Caco-2 (cell line): ENCODE results near the gene PDZD8. TPM values are rescaled to one million over a fixed set of nuclear protein-coding genes. Genes with fewer than 3 reads are reported as not detected.

Experiments used
- BruUV-seq: library from RNA; stranded (reverse); fragments of 400-500 nt; replicated peaks from 2 replicates; lab custom pipeline; 2021; lab: Mats Ljungman, UMichigan
- CTCF ChIA-PET: fragments of 300-600 bp; sonication (Branson Sonifier 250); formaldehyde crosslinking; loops from one replicate; lab custom pipeline; 2022; ENCODE audit warnings: antibody characterized with exemption; lab: Charles Lee
- POLR2A ChIA-PET: fragments of 300-600 bp; sonication (Branson Sonifier 250); formaldehyde crosslinking; loops from one replicate; lab custom pipeline; 2022; ENCODE audit warnings: antibody characterized with exemption; lab: Charles Lee
- DNase-seq, 2 experiments: peaks; one replicate each; pipeline versions ENCODE4 v3.0.0 to v3.0.0-alpha.2; 2020 to 2022
- H3K27me3 ChIP-seq: replicated peaks from 2 replicates; pipeline ENCODE4 v1.6.0; 2011; ENCODE audit warnings: low read length; ENCODE audit not compliant: control insufficient read depth, insufficient read depth
- H3K36me3 ChIP-seq: 2 replicates; pipeline ENCODE4 v1.5.1; 2011; ENCODE audit warnings: low read length; ENCODE audit not compliant: control insufficient read depth, insufficient read depth
- H3K4me1 ChIP-seq: fragments of 250-450 bp; sonication (Bioruptor Pico); 2 replicates; pipeline ENCODE4 v1.5.1; 2020; ENCODE audit warnings: mild to moderate bottlenecking
- H3K4me3 ChIP-seq: 2 replicates; pipeline ENCODE4 v1.5.1; 2011; ENCODE audit warnings: low read depth, mild to moderate bottlenecking, control low read depth, low read length
- H3K9me3 ChIP-seq: fragments of 250-450 bp; sonication (Bioruptor Pico); 2 replicates; pipeline ENCODE4 v1.5.1; 2020; ENCODE audit warnings: mild to moderate bottlenecking, moderate library complexity
- H3K27ac Mint-ChIP-seq: one replicate; pipeline ENCODE4 v1.8.0; 2022; ENCODE audit warnings: mixed read lengths; ENCODE audit not compliant: unreplicated experiment
- H3K27me3 Mint-ChIP-seq: one replicate; pipeline ENCODE4 v1.8.0; 2022; ENCODE audit warnings: mixed read lengths; ENCODE audit not compliant: insufficient read depth, unreplicated experiment
- H3K36me3 Mint-ChIP-seq: one replicate; pipeline ENCODE4 v1.8.0; 2022; ENCODE audit warnings: mild to moderate bottlenecking, mixed read lengths; ENCODE audit not compliant: insufficient read depth, unreplicated experiment
- H3K4me1 Mint-ChIP-seq: one replicate; pipeline ENCODE4 v1.8.0; 2022; ENCODE audit warnings: low read depth, mixed read lengths; ENCODE audit not compliant: unreplicated experiment
- H3K4me3 Mint-ChIP-seq: one replicate; pipeline ENCODE4 v1.8.0; 2022; ENCODE audit warnings: mild to moderate bottlenecking, moderate library complexity, mixed read lengths; ENCODE audit not compliant: unreplicated experiment
- H3K9me3 Mint-ChIP-seq: one replicate; pipeline ENCODE4 v1.8.0; 2022; ENCODE audit warnings: mixed read lengths; ENCODE audit not compliant: unreplicated experiment
- CTCF ChIP-seq, 2 experiments: fragments of 200-600 bp in 1 of 2; IDR thresholded peaks; 1 replicate in 1 of 2; 2 replicates in 1 of 2; pipeline versions ENCODE4 v1.5.1 to v1.8.0; 2011 to 2022; ENCODE audit warnings: antibody characterized with exemption in 1 of 2, control low read depth in 1 of 2, inconsistent platforms in 1 of 2, low read depth in 1 of 2, low read length in 1 of 2, mild to moderate bottlenecking in 1 of 2, moderate library complexity in 1 of 2; ENCODE audit not compliant: insufficient read depth in 1 of 2, severe bottlenecking in 1 of 2, unreplicated experiment in 1 of 2
- intact Hi-C: fragments of 100-400 bp; cut with micrococcal nuclease; formaldehyde crosslinking; loops from one replicate; pipeline ENCODE4 v1.10.0; 2022; ENCODE audit not compliant: unreplicated experiment
- total RNA-seq: library from RNA; stranded (reverse); gene quantifications from 2 replicates; pipeline ENCODE4 v1.2.3, GENCODE V29; 2022

Gene PDZD8
- total RNA-seq, 1 experiment from 2014 or later = 49.4 TPM

- Histone ChIP-seq H3K27me3 (no peaks in the 10 kb centered on the region), H3K4me3 (no peak overlapping the region), H3K9me3 (no peaks in the 10 kb centered on the region), H3K36me3 (no peaks in the 10 kb centered on the region), H3K4me1 (no peaks in the 10 kb centered on the region)
- no peak for TF ChIP-seq CTCF (IDR thresholded peaks at IDR 0.05; ENCODE audit: insufficient read depth in 1 of 2, low read depth in 1 of 2, low read length in 1 of 2, severe bottlenecking in 1 of 2, unreplicated experiment in 1 of 2)
- H3K27me3 Mint-ChIP-seq = no peaks in the 10 kb centered on the region
- POLR2A ChIA-PET = no interaction called here
- no peaks in the 10 kb centered on the region for H3K9me3 Mint-ChIP-seq
- no peak overlapping the region for H3K27ac Mint-ChIP-seq
- H3K4me3 Mint-ChIP-seq = no peak overlapping the region
- DNase-seq = no peak
- no TSS peak for BruUV-seq
- intact Hi-C loops = no loop called here
- no peaks in the 10 kb centered on the region for H3K4me1 Mint-ChIP-seq
- CTCF ChIA-PET = no interaction called here
- peaks cover 25% of the 10 kb centered on the region for H3K36me3 Mint-ChIP-seq
These were observed 48.0 kb downstream of the PDZD8 start for GRCh38 chr10:117327262-117327661.

GRCh38 chr10:117324367-117324766 lies 50.9 kb downstream of the PDZD8 start:
- Histone ChIP-seq H3K9me3 (no peaks in the 10 kb centered on the region), H3K4me3 (no peak overlapping the region), H3K36me3 (no peaks in the 10 kb centered on the region), H3K27me3 (no peaks in the 10 kb centered on the region), H3K4me1 (no peaks in the 10 kb centered on the region)
- ChIA-PET CTCF (no interaction called here), POLR2A (no interaction called here)
- no TSS peak for BruUV-seq
- Mint-ChIP-seq H3K27me3 (no peaks in the 10 kb centered on the region), H3K36me3 (peaks cover 17% of the 10 kb centered on the region), H3K9me3 (no peaks in the 10 kb centered on the region), H3K4me3 (no peak overlapping the region), H3K4me1 (no peaks in the 10 kb centered on the region), H3K27ac (no peak overlapping the region)
- no peak for TF ChIP-seq CTCF (IDR thresholded peaks at IDR 0.05; ENCODE audit: insufficient read depth in 1 of 2, low read depth in 1 of 2, low read length in 1 of 2, severe bottlenecking in 1 of 2, unreplicated experiment in 1 of 2)
- no peak for DNase-seq
- intact Hi-C loops = no loop called here

GRCh38 chr10:117322260-117322659 lies 53.0 kb downstream of the PDZD8 start:
- Histone ChIP-seq H3K36me3 (no peaks in the 10 kb centered on the region), H3K9me3 (no peaks in the 10 kb centered on the region), H3K4me1 (no peaks in the 10 kb centered on the region), H3K27me3 (no peaks in the 10 kb centered on the region), H3K4me3 (no peak overlapping the region)
- H3K36me3 Mint-ChIP-seq = peaks cover 21% of the 10 kb centered on the region
- ChIA-PET POLR2A (no interaction called here), CTCF (no interaction called here)
- no peaks in the 10 kb centered on the region for H3K4me1 Mint-ChIP-seq
- H3K4me3 Mint-ChIP-seq = no peak overlapping the region
- TF ChIP-seq CTCF (IDR thresholded peaks at IDR 0.05; ENCODE audit: insufficient read depth in 1 of 2, low read depth in 1 of 2, low read length in 1 of 2, severe bottlenecking in 1 of 2, unreplicated experiment in 1 of 2) = no peak
- intact Hi-C loops = no loop called here
- DNase-seq = no peak
- BruUV-seq = no TSS peak
- no peak overlapping the region for H3K27ac Mint-ChIP-seq
- no peaks in the 10 kb centered on the region for H3K9me3 Mint-ChIP-seq
- H3K27me3 Mint-ChIP-seq = no peaks in the 10 kb centered on the region
